ENCODE measurements around the gene PRM3.

Gene PRM3

GRCh38 chr16:11224096-11224893, 49.1 kb downstream of the PRM3 start:
- peak; percentile 87 to 96 for DNase-seq
